Brain microvascular endothelial cell (primary cell): ENCODE data around the gene CGGBP1.

Experiments
- DNase-seq: peaks from one replicate; pipeline ENCODE4 v3.0.0-alpha.2; 2020
- H3K27ac ChIP-seq: fragments of 250-450 bp; sonication (Bioruptor Pico); 2 replicates; pipeline ENCODE4 v1.5.1; 2020; ENCODE audit warnings: mild to moderate bottlenecking, moderate library complexity
- H3K27me3 ChIP-seq: fragments of 250-450 bp; sonication (Bioruptor Pico); replicated peaks from 2 replicates; pipeline ENCODE4 v1.5.1; 2020; ENCODE audit warnings: mild to moderate bottlenecking
- H3K36me3 ChIP-seq: fragments of 250-450 bp; sonication (Bioruptor Pico); replicated peaks from 2 replicates; pipeline ENCODE4 v1.5.1; 2020; ENCODE audit warnings: mild to moderate bottlenecking
- H3K4me3 ChIP-seq: 2 replicates; pipeline ENCODE4 v1.5.1; 2011; ENCODE audit warnings: low read depth, mild to moderate bottlenecking, control low read depth, low read length, moderate library complexity
- in situ Hi-C: cut with HindIII; loops from 2 replicates; pipeline ENCODE4 v1.10.0; 2017; ENCODE audit warnings: low sequenced_read_pairs, low pct_ligation_motif_present
- TF ChIP-seq, protein P1 (sequence below): IDR thresholded peaks from 2 replicates; pipeline ENCODE4 v1.5.1; 2011; ENCODE audit warnings: low read depth, mild to moderate bottlenecking, moderate library complexity, low read length, control low read depth, inconsistent platforms; ENCODE audit errors: missing control alignments

The CGGBP1 gene

DNA sequence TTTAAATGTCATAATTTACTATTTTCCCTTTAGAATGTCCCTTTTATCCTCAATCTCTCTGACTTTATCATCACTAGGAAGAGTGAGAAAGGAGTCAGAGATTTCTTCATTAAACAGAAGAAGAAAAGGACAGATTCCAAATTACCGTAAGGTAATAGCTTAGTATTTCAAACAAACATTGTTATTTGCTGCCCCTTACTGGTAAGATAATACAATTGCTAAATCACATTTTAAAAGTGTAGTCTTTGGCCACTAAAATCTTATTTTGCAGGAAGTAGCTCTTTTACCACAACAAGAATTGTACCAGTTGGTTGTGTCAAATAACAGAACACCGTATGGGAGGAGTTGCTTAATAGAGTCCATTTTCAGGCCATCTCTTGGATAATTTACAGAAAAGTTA, 53.7 kb downstream of the CGGBP1 start:
- Histone ChIP-seq H3K27ac (no peak overlapping the region), H3K27me3 (no peaks in the 10 kb centered on the region), H3K36me3 (no peaks in the 10 kb centered on the region), H3K4me3 (no peak overlapping the region)
- in situ Hi-C loops = no loop called here
- DNase-seq = no peak
- TF ChIP-seq, protein P1, sequence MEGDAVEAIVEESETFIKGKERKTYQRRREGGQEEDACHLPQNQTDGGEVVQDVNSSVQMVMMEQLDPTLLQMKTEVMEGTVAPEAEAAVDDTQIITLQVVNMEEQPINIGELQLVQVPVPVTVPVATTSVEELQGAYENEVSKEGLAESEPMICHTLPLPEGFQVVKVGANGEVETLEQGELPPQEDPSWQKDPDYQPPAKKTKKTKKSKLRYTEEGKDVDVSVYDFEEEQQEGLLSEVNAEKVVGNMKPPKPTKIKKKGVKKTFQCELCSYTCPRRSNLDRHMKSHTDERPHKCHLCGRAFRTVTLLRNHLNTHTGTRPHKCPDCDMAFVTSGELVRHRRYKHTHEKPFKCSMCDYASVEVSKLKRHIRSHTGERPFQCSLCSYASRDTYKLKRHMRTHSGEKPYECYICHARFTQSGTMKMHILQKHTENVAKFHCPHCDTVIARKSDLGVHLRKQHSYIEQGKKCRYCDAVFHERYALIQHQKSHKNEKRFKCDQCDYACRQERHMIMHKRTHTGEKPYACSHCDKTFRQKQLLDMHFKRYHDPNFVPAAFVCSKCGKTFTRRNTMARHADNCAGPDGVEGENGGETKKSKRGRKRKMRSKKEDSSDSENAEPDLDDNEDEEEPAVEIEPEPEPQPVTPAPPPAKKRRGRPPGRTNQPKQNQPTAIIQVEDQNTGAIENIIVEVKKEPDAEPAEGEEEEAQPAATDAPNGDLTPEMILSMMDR = peak; percentile 13

DNA sequence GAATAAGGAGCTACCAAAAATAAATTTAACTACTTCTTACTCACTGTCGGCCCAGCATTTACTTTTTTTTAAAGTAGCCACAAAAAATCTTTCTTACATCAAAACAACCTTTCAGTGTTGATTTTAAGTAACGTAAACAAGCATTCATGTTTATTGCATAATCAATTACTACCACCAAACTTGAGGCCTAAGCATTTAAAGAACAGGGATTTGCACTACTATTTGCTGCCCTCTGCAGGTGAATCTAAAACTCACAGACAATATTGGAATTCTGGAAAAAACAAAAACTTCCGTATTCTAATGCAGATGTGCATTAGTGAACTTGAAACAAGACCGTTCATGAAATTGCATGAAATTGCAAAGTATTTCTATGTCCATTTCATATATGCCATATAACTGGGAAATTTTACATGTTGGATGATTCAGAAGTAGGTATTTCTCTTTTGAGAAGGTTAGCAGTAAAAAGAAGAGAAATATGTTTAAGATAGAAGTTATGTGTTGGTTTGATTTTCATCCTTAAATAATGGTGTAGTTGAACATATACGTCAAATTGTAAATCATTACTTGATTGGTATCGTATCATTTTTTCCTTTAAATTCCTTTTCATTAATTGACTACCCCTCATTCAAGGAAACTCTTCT, 55.6 kb downstream of the CGGBP1 start:
- no peak overlapping the region for H3K4me3 ChIP-seq
- in situ Hi-C loops = no loop called here
- H3K27ac ChIP-seq = no peak overlapping the region
- H3K36me3 ChIP-seq = no peaks in the 10 kb centered on the region
- DNase-seq = peak; percentile 44
- H3K27me3 ChIP-seq = no peaks in the 10 kb centered on the region
- TF ChIP-seq, protein P1 = peak; percentile 58

DNA sequence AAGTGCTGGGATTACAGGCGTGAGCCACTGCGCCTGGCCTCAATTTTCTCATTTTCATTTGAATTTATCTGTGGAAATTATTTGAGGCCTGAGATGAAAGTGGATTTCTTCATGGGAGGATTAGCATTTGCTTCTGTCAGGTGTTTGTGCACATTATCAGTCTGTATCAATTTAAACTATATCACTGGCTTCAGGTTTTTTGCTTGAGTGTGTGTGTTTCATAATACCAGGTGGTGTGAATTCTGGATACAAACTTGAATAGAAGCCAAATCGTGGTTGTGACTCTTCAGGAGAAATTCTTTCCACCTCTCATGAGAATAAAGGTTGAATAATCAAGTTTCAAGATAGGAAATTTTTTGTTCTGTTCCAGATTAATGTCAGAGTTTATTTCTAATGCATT, 56.4 kb downstream of the CGGBP1 start:
- no peak for DNase-seq
- Histone ChIP-seq H3K4me3 (no peak overlapping the region), H3K27ac (no peak overlapping the region), H3K36me3 (no peaks in the 10 kb centered on the region), H3K27me3 (no peaks in the 10 kb centered on the region)
- in situ Hi-C loops = no loop called here
- TF ChIP-seq, protein P1 = no peak
